ENCODE results near the gene GNG2. TPM values are rescaled to one million over a fixed set of nuclear protein-coding genes. Genes with fewer than 3 reads are reported as not detected.

Gene GNG2
- total and polyA plus RNA-seq, 2 of the 8 experiments (the other 6 are each of a cell fraction or from before 2014, with no cell fraction given): 8.2 to 17.9 TPM

- peaks cover 8% of the 10 kb centered on the region for H3K23me2 ChIP-seq (ENCODE audit: low read depth, low read length)
- H2BK20ac ChIP-seq (ENCODE audit: low read length): peak overlapping the region; percentile 92; the same call in 1 of the 2 replicates
- no peak overlapping the region for H4K8ac ChIP-seq (ENCODE audit: extremely low read depth, insufficient read depth, low read length)
- 92% methylated on average over 6 of the region's 6 CpGs; no CpG with 5 or more reads in 1 of the 2 experiments for WGBS, 2 experiments (ENCODE audit: extremely low coverage in 1 of 2, insufficient coverage in 1 of 2, insufficient read length in 1 of 2, insufficient replicate concordance in 2 of 2, low coverage in 1 of 2, low lambda C conversion rate in 2 of 2, missing lambda C conversion rate in 1 of 2)
- peaks cover 5 to 14% (median 10%) of the 10 kb centered on the region in 4 experiments for H3K4me1 ChIP-seq (replicated peaks in 1 of 4; ENCODE audit: control insufficient read depth in 3 of 4, insufficient read depth in 4 of 4, low read length in 3 of 4)
- H4K91ac ChIP-seq (replicated peaks; ENCODE audit: insufficient read length, low read length): no peak overlapping the region
- no peak overlapping the region for H3K4ac ChIP-seq (replicated peaks; ENCODE audit: insufficient read length, low read depth, low read length)
- H4K5ac ChIP-seq (ENCODE audit: insufficient read length, low read depth, low read length): no peak overlapping the region
- H2AFZ ChIP-seq (ENCODE audit: low read length): no peak overlapping the region
- FAIRE-seq (no peak), DNase-seq (ENCODE audit: low read depth in 1 of 2, low spot score in 2 of 2) (no peak)
- H3K79me1 ChIP-seq (ENCODE audit: low read depth, low read length): no peaks in the 10 kb centered on the region
- H3K36me3 ChIP-seq (ENCODE audit: control insufficient read depth in 2 of 4, insufficient read depth in 4 of 4, low read length in 3 of 4): no peaks in the 10 kb centered on the region
- H3K23ac ChIP-seq (ENCODE audit: insufficient read length): no peak overlapping the region
- peak overlapping the region; percentile 53; the same call in 1 of the 2 replicates for H2BK15ac ChIP-seq (ENCODE audit: low read length)
- H3K79me2 ChIP-seq (ENCODE audit: control insufficient read depth in 1 of 2, insufficient read depth in 2 of 2, low read length in 2 of 2): no peaks in the 10 kb centered on the region
- TF ChIP-seq RNF2 (IDR thresholded peaks at IDR 0.05; ENCODE audit: borderline replicate concordance, low read depth, low read length, missing control alignments, poor library complexity, severe bottlenecking) (no peak), KDM5A (IDR thresholded peaks at IDR 0.05; ENCODE audit: low read length) (no peak), ATF2 (IDR thresholded peaks at IDR 0.05; ENCODE audit: low read length) (no peak), BCL11A (IDR thresholded peaks at IDR 0.05; ENCODE audit: low read depth in 2 of 2, low read length in 2 of 2) (no peak), SP4 (IDR thresholded peaks at IDR 0.05; ENCODE audit: low read length) (no peak)
- H2BK12ac ChIP-seq (ENCODE audit: low read depth, low read length): peak overlapping the region; percentile 71; the same call in 1 of the 2 replicates
- H3K56ac ChIP-seq (replicated peaks; ENCODE audit: insufficient read length, low read depth, low read length): no peak overlapping the region
- H3K4me3 ChIP-seq (ENCODE audit: extremely low read depth in 1 of 4, insufficient read depth in 2 of 4, low read depth in 3 of 4, low read length in 4 of 4): no peak overlapping the region
- H2BK5ac ChIP-seq (ENCODE audit: low read depth, low read length): no peak overlapping the region
- H3K9me3 ChIP-seq (ENCODE audit: insufficient read depth in 2 of 2, low read depth in 1 of 2, low read length in 1 of 2): no peaks in the 10 kb centered on the region
- H3K4me2 ChIP-seq (ENCODE audit: insufficient read depth in 1 of 2, low read depth in 2 of 2, low read length in 2 of 2): no peak overlapping the region
- no peaks in the 10 kb centered on the region for H4K20me1 ChIP-seq (replicated peaks in 1 of 2; ENCODE audit: control insufficient read depth in 1 of 2, insufficient read depth in 2 of 2, low read length in 2 of 2)
- no peak overlapping the region for H2AK5ac ChIP-seq (ENCODE audit: low read depth, low read length)
- no peak overlapping the region for H3K9ac ChIP-seq (replicated peaks in 1 of 4; ENCODE audit: extremely low read depth in 1 of 4, low read depth in 3 of 4, low read length in 3 of 4)
- ChIA-PET CTCF (ENCODE audit: partially characterized antibody) (interaction anchor here (0.7 to 1.2 kb wide), 2 partner anchors 14 to 135 kb away, joined by 3 to 4 read pairs; no protein-coding TSS in a partner anchor), POLR2A (ENCODE audit: partially characterized antibody) (no interaction called here)
- H3K27me3 ChIP-seq (replicated peaks in 1 of 4; ENCODE audit: control insufficient read depth in 3 of 4, extremely low read depth in 1 of 4, insufficient read depth in 3 of 4, low read length in 3 of 4): no peaks in the 10 kb centered on the region
- no peak overlapping the region for H3K27ac ChIP-seq (ENCODE audit: low read depth, low read length)
- no peak overlapping the region for H3K18ac ChIP-seq (ENCODE audit: extremely low read depth, low read length)
- no peak overlapping the region for H3K14ac ChIP-seq (ENCODE audit: insufficient read length)
- H2BK120ac ChIP-seq (replicated peaks; ENCODE audit: low read depth, low read length): no peak overlapping the region
Observed at GRCh38 chr14:51844081-51844881, 16.1 kb upstream of the GNG2 start.
